Uterus (tissue), 2 donors: ENCODE results near the gene SRGAP1.

Experiments used
- POLR2A ChIP-seq, 2 donors: fragments of 450-650 bp; IDR thresholded peaks; one replicate each; pipeline ENCODE4 v1.6.1; 2016; ENCODE audit warnings: antibody characterized with exemption in 2 of 2, mild to moderate bottlenecking in 1 of 2, moderate library complexity in 1 of 2
- TF ChIP-seq, protein P1 (sequence below), 4 experiments: fragments of 200-600 bp in 2 of 4; fragments of 450-650 bp in 2 of 4; sonication (generic) in 2 of 4; IDR thresholded peaks; one replicate each; pipeline ENCODE4 v1.5.1; 2016 to 2019; ENCODE audit warnings: antibody characterized with exemption in 4 of 4, mild to moderate bottlenecking in 2 of 4, moderate library complexity in 1 of 4

DNA sequence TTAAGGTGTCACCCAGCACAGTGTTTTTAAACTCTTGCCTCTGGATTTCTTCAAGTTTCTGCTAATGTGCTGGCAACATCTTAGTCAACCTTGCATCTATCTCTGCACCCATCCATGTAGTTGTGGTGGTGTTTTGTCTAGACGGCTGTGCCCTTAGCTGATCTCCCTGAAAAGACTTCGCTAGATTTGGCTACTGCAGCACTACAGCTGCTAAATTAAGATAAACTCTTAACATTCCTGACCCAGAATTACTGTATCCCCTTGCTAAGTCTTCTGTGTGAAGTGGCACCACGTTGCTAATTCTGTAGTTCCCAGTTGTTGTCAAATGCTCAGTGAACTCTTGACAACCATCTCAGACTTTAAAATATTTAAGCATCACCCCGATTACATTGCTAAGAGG, 66.8 kb downstream of the SRGAP1 start:
- TF ChIP-seq, protein P1, sequence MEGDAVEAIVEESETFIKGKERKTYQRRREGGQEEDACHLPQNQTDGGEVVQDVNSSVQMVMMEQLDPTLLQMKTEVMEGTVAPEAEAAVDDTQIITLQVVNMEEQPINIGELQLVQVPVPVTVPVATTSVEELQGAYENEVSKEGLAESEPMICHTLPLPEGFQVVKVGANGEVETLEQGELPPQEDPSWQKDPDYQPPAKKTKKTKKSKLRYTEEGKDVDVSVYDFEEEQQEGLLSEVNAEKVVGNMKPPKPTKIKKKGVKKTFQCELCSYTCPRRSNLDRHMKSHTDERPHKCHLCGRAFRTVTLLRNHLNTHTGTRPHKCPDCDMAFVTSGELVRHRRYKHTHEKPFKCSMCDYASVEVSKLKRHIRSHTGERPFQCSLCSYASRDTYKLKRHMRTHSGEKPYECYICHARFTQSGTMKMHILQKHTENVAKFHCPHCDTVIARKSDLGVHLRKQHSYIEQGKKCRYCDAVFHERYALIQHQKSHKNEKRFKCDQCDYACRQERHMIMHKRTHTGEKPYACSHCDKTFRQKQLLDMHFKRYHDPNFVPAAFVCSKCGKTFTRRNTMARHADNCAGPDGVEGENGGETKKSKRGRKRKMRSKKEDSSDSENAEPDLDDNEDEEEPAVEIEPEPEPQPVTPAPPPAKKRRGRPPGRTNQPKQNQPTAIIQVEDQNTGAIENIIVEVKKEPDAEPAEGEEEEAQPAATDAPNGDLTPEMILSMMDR (IDR thresholded peaks at IDR 0.05): no peak
- TF ChIP-seq POLR2A (IDR thresholded peaks at IDR 0.05): no peak
